Prostate gland (tissue), 2 donors: Measurements from ENCODE around the gene HAT1.

Source experiments
- POLR2A ChIP-seq: fragments of 450-650 bp; IDR thresholded peaks from one replicate; pipeline ENCODE4 v1.6.1; 2016; ENCODE audit warnings: antibody characterized with exemption, mild to moderate bottlenecking
- TF ChIP-seq, protein P1 (sequence below), 4 experiments: fragments of 200-600 bp in 2 of 4; fragments of 450-650 bp in 2 of 4; sonication (generic) in 2 of 4; IDR thresholded peaks; 1 replicate in 3 of 4; 2 replicates in 1 of 4; pipeline ENCODE4 v1.5.1; 2016 to 2019; ENCODE audit warnings: antibody characterized with exemption in 4 of 4, mild to moderate bottlenecking in 2 of 4, moderate library complexity in 2 of 4

DNA sequence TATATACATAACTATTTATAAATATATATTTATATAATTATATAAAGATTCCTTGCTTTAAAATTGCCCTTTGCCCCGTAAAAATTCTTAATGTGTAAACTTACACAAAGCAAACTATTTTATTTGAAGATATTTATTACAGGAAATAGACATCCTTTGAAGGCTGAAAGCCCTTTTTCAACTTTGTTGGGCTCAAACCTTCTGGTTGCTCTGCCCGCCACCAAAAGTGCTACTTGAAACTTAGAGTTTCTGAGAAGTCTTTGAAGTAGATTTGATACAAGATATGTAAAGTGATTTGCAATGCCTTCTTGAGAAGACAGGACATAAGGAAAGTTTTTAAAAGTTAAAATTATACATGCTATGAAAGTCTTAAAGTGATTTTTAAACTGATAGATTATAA is 40.9 kb downstream of the HAT1 start:
- TF ChIP-seq, protein P1, sequence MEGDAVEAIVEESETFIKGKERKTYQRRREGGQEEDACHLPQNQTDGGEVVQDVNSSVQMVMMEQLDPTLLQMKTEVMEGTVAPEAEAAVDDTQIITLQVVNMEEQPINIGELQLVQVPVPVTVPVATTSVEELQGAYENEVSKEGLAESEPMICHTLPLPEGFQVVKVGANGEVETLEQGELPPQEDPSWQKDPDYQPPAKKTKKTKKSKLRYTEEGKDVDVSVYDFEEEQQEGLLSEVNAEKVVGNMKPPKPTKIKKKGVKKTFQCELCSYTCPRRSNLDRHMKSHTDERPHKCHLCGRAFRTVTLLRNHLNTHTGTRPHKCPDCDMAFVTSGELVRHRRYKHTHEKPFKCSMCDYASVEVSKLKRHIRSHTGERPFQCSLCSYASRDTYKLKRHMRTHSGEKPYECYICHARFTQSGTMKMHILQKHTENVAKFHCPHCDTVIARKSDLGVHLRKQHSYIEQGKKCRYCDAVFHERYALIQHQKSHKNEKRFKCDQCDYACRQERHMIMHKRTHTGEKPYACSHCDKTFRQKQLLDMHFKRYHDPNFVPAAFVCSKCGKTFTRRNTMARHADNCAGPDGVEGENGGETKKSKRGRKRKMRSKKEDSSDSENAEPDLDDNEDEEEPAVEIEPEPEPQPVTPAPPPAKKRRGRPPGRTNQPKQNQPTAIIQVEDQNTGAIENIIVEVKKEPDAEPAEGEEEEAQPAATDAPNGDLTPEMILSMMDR (IDR thresholded peaks at IDR 0.05) = no peak
- no peak for TF ChIP-seq POLR2A
